OCI-LY7 (cell line): ENCODE results near the gene PIK3IP1. TPM values are rescaled to one million over a fixed set of nuclear protein-coding genes. Genes with fewer than 3 reads are reported as not detected.

ENCODE experiments used
- BruUV-seq: library from RNA; stranded (reverse); fragments of 400-500 nt; replicated peaks from 2 replicates; lab custom pipeline; 2021; lab: Mats Ljungman, UMichigan
- CTCF ChIA-PET: fragments of 300-600 bp; sonication (Branson Sonifier 250); formaldehyde crosslinking; loops from one replicate; lab custom pipeline; 2022; ENCODE audit warnings: antibody characterized with exemption; ENCODE audit not compliant: unreplicated experiment; lab: Charles Lee
- POLR2A ChIA-PET: fragments of 300-600 bp; sonication (Branson Sonifier 250); formaldehyde crosslinking; loops from one replicate; lab custom pipeline; 2022; ENCODE audit warnings: antibody characterized with exemption; lab: Charles Lee
- DNase-seq: peaks from one replicate; pipeline ENCODE4 v3.0.0-alpha.2; 2015; ENCODE audit warnings: low spot score
- H2AFZ ChIP-seq: fragments of 200-600 bp; sonication (generic), shearing (Covaris generic); 2 replicates; pipeline ENCODE4 v1.6.1; 2014; ENCODE audit warnings: mild to moderate bottlenecking, antibody characterized with exemption, low read length, moderate library complexity
- H3K27ac ChIP-seq: fragments of 200-600 bp; sonication (generic); 2 replicates; pipeline ENCODE4 v1.5.1; 2014; ENCODE audit warnings: mixed run types, low read depth, mild to moderate bottlenecking, moderate library complexity, low read length, inconsistent platforms; ENCODE audit not compliant: poor library complexity, severe bottlenecking
- H3K36me3 ChIP-seq: fragments of 200-600 bp; sonication (generic); 2 replicates; pipeline ENCODE4 v1.6.1; 2014; ENCODE audit warnings: mild to moderate bottlenecking, antibody characterized with exemption, low read length, moderate library complexity, mixed read lengths; ENCODE audit not compliant: insufficient read depth
- H3K4me1 ChIP-seq: fragments of 200-600 bp; sonication (generic); 2 replicates; pipeline ENCODE4 v1.5.1; 2014; ENCODE audit warnings: mild to moderate bottlenecking, low read length; ENCODE audit not compliant: insufficient read depth, poor library complexity, severe bottlenecking
- H3K4me2 ChIP-seq: fragments of 200-600 bp; sonication (generic); 2 replicates; pipeline ENCODE4 v1.6.1; 2014; ENCODE audit warnings: mild to moderate bottlenecking, low read length
- H3K4me3 ChIP-seq: fragments of 200-600 bp; sonication (generic); 2 replicates; pipeline ENCODE4 v1.5.1; 2014; ENCODE audit warnings: mild to moderate bottlenecking, low read depth, low read length; ENCODE audit not compliant: poor library complexity, severe bottlenecking
- H3K79me2 ChIP-seq: fragments of 200-600 bp; sonication (generic); 2 replicates; pipeline ENCODE4 v1.6.1; 2016; ENCODE audit warnings: low read depth, mild to moderate bottlenecking, low read length, moderate library complexity, mixed read lengths; ENCODE audit not compliant: insufficient read depth
- H3K9me2 ChIP-seq: fragments of 200-600 bp; sonication (generic); 2 replicates; pipeline ENCODE4 v1.6.1; 2016; ENCODE audit warnings: mild to moderate bottlenecking, low read length, mixed read lengths; ENCODE audit not compliant: insufficient read depth
- H3K9me3 ChIP-seq: fragments of 200-600 bp; sonication (generic); 2 replicates; pipeline ENCODE4 v1.6.1; 2014; ENCODE audit warnings: mild to moderate bottlenecking, mixed run types, low read length, mixed read lengths
- H4K20me1 ChIP-seq: fragments of 200-600 bp; sonication (generic); 2 replicates; pipeline ENCODE4 v1.6.1; 2014; ENCODE audit warnings: mild to moderate bottlenecking, antibody characterized with exemption, low read length, moderate library complexity, mixed read lengths; ENCODE audit not compliant: insufficient read depth
- CTCF ChIP-seq: fragments of 200-600 bp; sonication (generic); conservative IDR thresholded peaks from 2 replicates; pipeline ENCODE4 v1.5.1; 2014; ENCODE audit warnings: mild to moderate bottlenecking, antibody characterized with exemption, low read length, moderate library complexity, mixed read lengths
- EZH2phosphoT487 ChIP-seq: fragments of 200-600 bp; sonication (generic); IDR thresholded peaks from 2 replicates; pipeline ENCODE4 v1.6.1; 2018; ENCODE audit warnings: low read depth, borderline replicate concordance, mild to moderate bottlenecking, mixed run types, antibody characterized with exemption, low read length, moderate library complexity, mixed read lengths
- intact Hi-C: fragments of 100-400 bp; cut with micrococcal nuclease; formaldehyde crosslinking; loops from one replicate; pipeline ENCODE4 v1.10.0; 2022; ENCODE audit not compliant: unreplicated experiment
- total RNA-seq, 2 experiments: library from RNA; depleted of rRNA in 1 of 2; stranded (reverse); fragments of >200 nt in 1 of 2; shearing (Covaris generic) in 1 of 2; gene quantifications; 2 replicates each; pipeline ENCODE4 v1.2.3, GENCODE V29; 2014 to 2022

The PIK3IP1 gene
- total RNA-seq, 2 experiments from 2014 or later: 17.1 to 20.4 TPM

- Histone ChIP-seq H3K36me3 (peaks cover under 1% of the 10 kb centered on the region; the same call in 1 of the 2 replicates), H3K4me3 (no peak overlapping the region), H3K79me2 (no peaks in the 10 kb centered on the region), H3K9me2 (no peaks in the 10 kb centered on the region), H3K9me3 (no peaks in the 10 kb centered on the region), H3K4me2 (no peak overlapping the region), H3K4me1 (no peaks in the 10 kb centered on the region), H2AFZ (no peak overlapping the region), H3K27ac (no peak overlapping the region), H4K20me1 (no peaks in the 10 kb centered on the region)
- TF ChIP-seq CTCF (no peak), EZH2phosphoT487 (no peak)
- ChIA-PET CTCF (interaction anchor here (0.6 to 0.7 kb wide), 3 partner anchors 19 to 312 kb away, joined by 3 to 4 read pairs (median 4); no protein-coding TSS in a partner anchor), POLR2A (interaction anchor here (0.6 to 0.7 kb wide), 2 partner anchors 16 to 35 kb away, joined by 3 to 4 read pairs; no protein-coding TSS in a partner anchor)
- BruUV-seq: no TSS peak
- no peak for DNase-seq
- intact Hi-C loops: no loop called here
Observed at GRCh38 chr22:31253949-31254348, 38.3 kb downstream of the PIK3IP1 start.

- Histone ChIP-seq H4K20me1 (no peaks in the 10 kb centered on the region), H3K27ac (no peak overlapping the region), H3K9me2 (no peaks in the 10 kb centered on the region), H3K36me3 (no peaks in the 10 kb centered on the region), H3K4me1 (peaks cover 7% of the 10 kb centered on the region), H2AFZ (no peak overlapping the region), H3K4me3 (no peak overlapping the region), H3K4me2 (no peak overlapping the region), H3K79me2 (no peaks in the 10 kb centered on the region), H3K9me3 (no peaks in the 10 kb centered on the region)
- DNase-seq: no peak
- intact Hi-C loops: no loop called here
- TF ChIP-seq EZH2phosphoT487: no peak
- no peak for TF ChIP-seq CTCF
- no TSS peak for BruUV-seq
- ChIA-PET CTCF (interaction anchor here (1.4 kb wide), 1 partner anchor 11 kb away, joined by 3 read pairs; no protein-coding TSS in a partner anchor), POLR2A (interaction anchor here (1.1 kb wide), 1 partner anchor 25 kb away, joined by 3 read pairs; no protein-coding TSS in a partner anchor)
Observed at GRCh38 chr22:31250740-31251600, 41.3 kb downstream of the PIK3IP1 start.
